GM10266 (cell line): ENCODE data around the gene ARHGEF10L.

Source experiments
- DNase-seq: peaks from one replicate; pipeline ENCODE4 v3.0.0; 2012; ENCODE audit errors: extremely low spot score
- TF ChIP-seq, protein P1 (sequence below): IDR thresholded peaks from 2 replicates; pipeline ENCODE4 v1.5.1; 2012; ENCODE audit warnings: mild to moderate bottlenecking, low read depth; ENCODE audit not compliant: control insufficient read depth, insufficient read depth; ENCODE audit errors: missing control alignments

The ARHGEF10L gene

DNA sequence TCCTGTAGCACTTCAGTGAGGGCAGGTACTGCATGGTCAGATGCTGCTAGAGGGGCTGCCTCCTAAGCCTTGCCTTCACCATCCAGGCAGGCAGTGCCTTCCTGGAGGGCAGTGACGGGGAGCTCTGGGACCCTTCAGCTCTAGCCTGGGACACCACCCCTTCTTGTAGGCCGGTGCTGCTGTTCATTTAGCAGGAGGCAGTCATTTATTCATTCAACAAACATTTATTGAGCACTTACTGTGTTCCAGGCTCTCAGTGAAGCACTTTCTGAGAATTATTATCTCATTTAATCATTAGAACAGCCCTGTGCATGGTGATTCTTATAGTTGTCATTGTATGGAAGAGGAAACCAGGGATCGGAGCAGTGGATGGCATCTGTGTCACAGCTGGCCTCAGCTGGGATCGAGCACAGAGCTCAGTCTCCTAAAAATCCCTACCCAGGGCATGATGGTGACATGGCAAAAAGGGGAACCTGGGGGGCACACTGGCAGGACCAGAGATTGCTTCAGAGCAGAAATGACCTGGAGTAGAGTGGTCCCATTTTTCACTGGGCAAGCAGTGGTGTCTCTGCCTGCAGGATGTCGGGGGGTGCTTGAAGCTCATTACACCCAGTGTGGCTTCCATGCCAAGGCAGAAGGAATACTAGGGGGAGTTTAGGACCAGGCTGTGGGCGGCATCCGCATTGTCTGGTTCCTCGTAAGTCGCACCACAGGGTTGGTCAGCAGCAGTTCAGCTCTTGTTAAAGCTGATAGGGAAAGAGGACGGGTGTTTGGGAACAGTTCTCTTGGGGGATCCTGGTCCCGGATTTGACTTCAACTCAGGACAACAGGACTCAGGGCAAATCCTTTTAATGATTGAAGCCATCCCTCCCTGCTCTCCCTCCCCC lies 28.8 kb downstream of the ARHGEF10L start:
- TF ChIP-seq, protein P1, sequence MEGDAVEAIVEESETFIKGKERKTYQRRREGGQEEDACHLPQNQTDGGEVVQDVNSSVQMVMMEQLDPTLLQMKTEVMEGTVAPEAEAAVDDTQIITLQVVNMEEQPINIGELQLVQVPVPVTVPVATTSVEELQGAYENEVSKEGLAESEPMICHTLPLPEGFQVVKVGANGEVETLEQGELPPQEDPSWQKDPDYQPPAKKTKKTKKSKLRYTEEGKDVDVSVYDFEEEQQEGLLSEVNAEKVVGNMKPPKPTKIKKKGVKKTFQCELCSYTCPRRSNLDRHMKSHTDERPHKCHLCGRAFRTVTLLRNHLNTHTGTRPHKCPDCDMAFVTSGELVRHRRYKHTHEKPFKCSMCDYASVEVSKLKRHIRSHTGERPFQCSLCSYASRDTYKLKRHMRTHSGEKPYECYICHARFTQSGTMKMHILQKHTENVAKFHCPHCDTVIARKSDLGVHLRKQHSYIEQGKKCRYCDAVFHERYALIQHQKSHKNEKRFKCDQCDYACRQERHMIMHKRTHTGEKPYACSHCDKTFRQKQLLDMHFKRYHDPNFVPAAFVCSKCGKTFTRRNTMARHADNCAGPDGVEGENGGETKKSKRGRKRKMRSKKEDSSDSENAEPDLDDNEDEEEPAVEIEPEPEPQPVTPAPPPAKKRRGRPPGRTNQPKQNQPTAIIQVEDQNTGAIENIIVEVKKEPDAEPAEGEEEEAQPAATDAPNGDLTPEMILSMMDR = no peak
- no peak for DNase-seq

DNA sequence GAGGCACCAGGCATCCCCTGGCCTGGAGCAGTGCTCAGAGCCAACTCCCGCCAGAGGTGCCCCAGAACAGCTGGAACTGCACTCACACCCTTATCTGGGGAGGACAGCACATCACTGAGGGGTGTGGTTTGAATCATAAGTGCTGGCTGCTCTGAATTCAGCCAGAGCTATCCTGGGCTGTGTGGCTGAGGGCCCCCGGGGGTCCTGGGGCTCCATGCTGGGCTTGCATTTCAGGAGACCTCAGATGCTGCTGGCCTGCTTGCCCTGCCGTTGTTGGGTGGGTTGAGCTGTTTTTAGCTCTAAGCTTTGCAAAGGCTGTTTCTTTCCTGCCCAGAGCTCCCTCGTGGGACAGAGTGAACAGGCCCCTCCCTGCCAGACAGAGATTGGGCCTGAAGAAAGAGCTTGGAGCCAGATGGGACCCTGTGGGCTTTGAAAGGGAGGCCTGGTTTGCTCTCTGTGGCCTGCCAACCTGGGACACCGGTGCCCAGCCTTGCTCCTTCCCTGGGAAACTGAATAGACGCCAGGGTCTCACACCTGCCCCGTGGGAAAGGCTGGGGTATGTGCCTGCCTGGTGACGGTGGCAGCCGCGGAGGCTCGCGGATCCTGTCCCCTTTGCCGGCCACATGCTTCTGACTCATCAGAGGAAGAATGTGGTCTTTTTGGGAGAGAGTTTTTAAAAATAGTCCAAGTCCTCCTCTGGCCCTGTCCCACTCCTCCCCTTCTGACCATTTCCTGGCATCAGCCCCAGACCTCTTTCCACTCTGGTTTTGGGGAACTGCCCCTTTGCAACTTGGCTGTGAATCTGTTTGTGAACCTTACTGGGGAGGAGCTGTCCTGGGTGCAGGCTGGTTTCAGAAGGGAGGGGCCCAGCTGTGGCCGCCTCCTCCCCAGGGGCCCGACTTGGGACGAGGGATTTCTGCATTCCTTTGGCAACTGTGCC lies 30.0 kb downstream of the ARHGEF10L start:
- TF ChIP-seq, protein P1 = no peak
- DNase-seq = no peak

DNA sequence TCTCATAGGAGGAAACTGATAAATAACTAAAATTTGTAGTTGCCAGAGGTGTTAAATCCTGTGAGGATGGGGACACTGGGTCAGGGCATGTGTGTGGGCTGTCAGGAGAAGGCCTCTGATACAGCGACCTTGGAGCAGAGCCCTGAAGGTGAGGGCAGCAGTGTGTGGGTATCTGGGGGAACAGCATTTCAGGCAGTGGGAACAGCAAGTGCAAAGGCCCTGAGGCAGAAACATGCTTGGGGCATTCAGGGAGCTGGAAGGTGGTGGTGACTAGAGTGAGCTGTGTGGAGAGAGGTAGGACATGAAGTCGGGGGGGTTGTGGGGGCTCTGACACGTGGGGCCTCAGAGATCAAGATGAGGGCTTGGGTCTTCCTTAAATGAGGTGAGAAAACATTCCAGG lies 30.7 kb downstream of the ARHGEF10L start:
- no peak for DNase-seq

DNA sequence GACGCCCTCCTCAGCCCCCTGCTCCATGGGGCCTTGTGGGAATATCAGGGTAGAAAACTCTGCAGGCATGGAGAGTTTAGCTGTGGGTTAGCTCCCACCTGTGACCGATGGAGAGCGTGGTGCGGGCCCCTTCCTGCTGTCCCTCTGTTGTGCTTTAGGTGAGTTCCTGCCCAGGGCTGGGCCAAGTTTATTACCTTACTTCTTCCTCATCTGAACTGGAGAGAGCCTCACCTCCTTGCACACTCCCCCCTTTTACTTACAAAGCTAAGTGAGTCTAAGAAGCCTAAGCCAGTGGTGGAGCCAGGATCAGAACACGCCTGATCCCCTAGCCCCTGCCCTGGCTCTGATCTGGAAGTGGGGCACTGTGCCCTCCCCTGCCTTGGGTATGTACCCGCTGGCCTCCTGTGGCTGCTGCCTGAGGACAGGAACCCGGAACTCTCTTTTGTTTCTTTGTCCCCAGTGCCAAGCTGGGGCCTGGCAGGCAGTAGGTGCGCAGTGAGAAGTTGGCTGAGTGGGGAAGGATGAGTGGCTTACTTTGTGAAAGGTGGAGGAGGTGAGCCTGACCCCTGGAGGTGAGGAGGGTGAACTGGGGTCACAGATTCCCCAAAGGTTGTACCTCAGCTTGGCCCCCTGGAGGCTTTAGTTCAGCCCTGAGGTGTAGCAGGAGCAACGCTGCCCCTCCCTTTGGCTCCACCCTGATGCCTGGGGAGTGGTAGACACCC lies 32.9 kb downstream of the ARHGEF10L start:
- DNase-seq = no peak
- TF ChIP-seq, protein P1 = peak; percentile 11

More for the DNA sequence above, 30.7 kb downstream of the ARHGEF10L start:
- TF ChIP-seq, protein P1 = no peak

DNA sequence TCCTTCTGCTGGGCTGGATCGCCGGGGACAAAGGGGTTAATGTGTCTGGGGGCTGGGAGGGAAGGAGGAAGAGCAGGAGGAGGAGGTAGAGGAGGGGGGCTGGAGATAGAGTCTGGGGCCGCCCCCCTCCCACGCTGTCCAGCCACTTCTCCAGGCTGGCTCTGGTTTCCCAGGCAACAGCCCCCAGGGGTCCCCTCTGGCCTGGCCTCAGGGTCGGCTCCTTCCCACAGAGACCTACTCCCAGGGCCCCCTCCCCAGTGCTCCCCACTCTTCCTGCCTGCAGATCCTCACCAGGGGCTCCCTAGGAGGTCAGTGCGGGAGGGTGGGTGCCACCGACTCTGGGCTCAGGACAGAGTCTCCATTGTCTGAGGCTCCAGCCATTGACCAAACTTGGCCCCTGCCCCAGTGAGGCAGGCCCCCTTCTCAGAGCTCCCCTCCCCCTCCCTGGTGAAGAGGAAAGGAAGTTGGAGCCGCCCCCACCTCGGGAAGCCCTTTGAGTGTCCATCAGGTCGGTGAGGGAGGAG lies 34.1 kb downstream of the ARHGEF10L start:
- DNase-seq = no peak
- TF ChIP-seq, protein P1 = no peak

DNA sequence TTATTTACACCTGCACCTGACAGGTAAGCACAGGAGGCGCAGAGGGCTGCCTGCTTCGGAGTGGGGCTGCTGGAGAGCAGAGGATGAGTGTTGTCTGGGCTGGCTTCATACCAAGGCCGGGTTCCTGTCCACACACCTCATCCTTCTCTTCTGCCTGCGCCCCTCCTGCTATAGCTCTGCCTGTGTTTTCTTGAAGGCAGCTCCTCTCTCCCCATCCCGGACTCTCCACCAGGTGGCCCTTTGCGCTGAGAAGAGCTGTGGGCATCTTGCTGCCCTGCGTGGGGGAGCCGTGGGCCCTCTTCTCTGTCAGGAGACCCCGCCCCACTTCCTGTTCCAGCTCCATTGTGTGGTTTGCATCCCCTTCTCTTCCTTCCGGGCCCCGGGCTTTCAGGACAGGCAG lies 35.0 kb downstream of the ARHGEF10L start:
- TF ChIP-seq, protein P1 = no peak
- DNase-seq = no peak
